ENCODE data around the gene AP3B1. TPM values are rescaled to one million over a fixed set of nuclear protein-coding genes. Genes with fewer than 3 reads are reported as not detected.

AP3B1 gene
- total RNA-seq, 3 donors from 2014 or later = 38.5 to 55.6 (median 52.1) TPM

- Histone ChIP-seq H3K9me3 (no peaks in the 10 kb centered on the region), H3K36me3 (ENCODE audit: low read depth) (no peaks in the 10 kb centered on the region), H3K4me1 (ENCODE audit: low read depth) (no peaks in the 10 kb centered on the region), H3K4me3 (no peak overlapping the region)
- intact Hi-C loops (cut with DNase I, micrococcal nuclease) = no loop called here
- DNase-seq (no peak), ATAC-seq (no peak)
- TF ChIP-seq CTCF (IDR thresholded peaks at IDR 0.05) = no peak
Observed at GRCh38 chr5:78025540-78025939, 269.0 kb downstream of the AP3B1 start.

GRCh38 chr5:78019744-78020143 is 274.8 kb downstream of the AP3B1 start:
- no peak overlapping the region for H3K4me3 ChIP-seq
- no peak for TF ChIP-seq CTCF (IDR thresholded peaks at IDR 0.05)
- no peak for ATAC-seq
- no peaks in the 10 kb centered on the region for H3K4me1 ChIP-seq (ENCODE audit: low read depth)
- no peak for DNase-seq
- no peaks in the 10 kb centered on the region for H3K9me3 ChIP-seq
- no peaks in the 10 kb centered on the region for H3K36me3 ChIP-seq (ENCODE audit: low read depth)
- intact Hi-C loops (cut with DNase I, micrococcal nuclease) = no loop called here

DNA sequence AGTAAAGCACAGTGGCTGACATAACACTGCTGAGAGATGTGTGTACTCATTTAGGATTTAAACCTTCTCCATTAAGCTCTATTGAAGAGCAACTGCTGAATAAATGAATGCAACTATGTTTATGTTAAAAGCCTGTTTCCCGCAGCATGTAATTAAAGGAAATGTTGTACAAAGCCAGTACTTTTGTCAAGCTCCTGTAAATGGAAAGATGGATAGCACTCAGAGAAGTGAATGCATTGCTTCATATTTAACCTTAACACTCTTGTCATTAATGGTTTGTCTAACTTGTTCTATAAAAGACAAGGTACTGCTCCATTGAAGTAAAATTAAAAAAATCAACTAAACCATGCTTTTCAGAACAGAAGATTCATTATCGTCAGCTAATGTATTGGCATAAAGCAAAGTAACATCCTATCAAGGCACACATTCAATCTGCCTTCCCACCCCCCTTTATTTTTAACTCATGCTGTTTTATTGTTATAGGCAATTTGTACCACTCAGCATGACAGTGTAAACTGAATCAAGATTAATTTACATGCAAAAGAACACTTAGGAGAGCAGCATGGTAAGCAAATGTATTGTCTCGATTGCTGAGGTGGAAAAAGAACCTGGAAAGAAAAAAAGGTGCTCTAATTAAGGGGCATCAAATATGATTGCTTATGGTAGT is 277.5 kb downstream of the AP3B1 start:
- ATAC-seq (no peak), DNase-seq (no peak)
- Histone ChIP-seq H3K4me1 (ENCODE audit: low read depth) (no peaks in the 10 kb centered on the region), H3K9me3 (no peaks in the 10 kb centered on the region), H3K36me3 (ENCODE audit: low read depth) (no peaks in the 10 kb centered on the region), H3K4me3 (no peak overlapping the region)
- TF ChIP-seq CTCF (IDR thresholded peaks at IDR 0.05) = no peak
- intact Hi-C loops (cut with DNase I, micrococcal nuclease) = no loop called here

DNA sequence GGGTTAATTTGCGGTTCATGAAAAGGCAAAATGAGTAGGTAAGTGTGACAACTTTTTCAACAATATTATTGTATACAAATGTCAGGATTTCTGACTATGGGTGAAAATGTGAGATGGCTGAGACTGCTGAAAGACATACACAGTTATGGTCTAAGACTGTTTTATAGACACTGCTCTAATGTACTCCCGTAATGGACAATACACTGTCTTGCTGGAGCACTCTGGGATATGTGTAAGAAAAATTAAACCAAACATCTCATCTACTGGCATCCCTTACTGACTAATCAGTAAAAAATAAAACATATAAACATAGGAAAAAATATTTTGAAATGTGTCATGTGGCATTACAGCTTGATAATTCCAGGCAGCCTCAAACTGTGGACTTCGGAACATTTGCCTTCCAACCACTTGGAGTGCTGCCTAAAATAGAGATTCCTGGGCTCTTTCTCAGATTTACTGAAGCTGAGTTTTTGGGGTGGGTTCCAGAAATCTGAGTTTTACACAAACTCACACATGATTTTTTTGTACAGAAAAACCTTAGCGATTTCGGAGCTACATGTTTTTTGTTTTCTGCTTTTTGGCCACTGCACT is 284.5 kb downstream of the AP3B1 start:
- no peak overlapping the region for H3K4me3 ChIP-seq
- H3K9me3 ChIP-seq = no peaks in the 10 kb centered on the region
- DNase-seq (no peak), ATAC-seq (no peak)
- no peak for TF ChIP-seq CTCF (IDR thresholded peaks at IDR 0.05)
- H3K36me3 ChIP-seq (ENCODE audit: low read depth) = no peaks in the 10 kb centered on the region
- H3K4me1 ChIP-seq (ENCODE audit: low read depth) = no peaks in the 10 kb centered on the region
- intact Hi-C loops (cut with DNase I, micrococcal nuclease) = no loop called here

DNA sequence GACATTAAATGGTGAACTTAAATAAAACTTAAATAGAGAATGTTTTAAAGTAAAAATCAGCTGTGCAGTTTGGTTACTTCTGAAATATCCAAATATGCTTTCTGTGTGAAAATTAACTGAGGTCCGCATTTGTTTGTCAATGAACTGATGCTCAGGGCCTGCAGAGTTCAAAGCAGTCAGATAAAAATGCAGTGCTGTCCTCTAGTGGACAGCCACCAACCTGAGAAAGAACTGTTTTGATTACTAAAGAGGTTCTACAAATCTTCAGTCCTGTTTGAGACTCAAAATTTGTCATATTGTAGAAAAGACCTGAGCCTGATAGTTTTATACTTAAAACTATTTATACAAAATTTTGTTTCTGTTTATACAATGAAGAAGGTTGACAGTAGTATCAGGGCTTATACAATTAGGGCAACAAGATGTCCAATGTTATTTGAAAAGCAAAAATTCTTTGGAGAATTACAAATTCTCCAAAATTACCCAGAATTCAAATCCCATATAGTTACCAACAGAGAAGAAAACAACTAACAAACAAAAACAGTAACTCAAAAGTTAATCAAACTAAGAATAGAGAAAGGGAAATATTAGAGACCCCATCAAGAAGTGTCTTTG is 286.0 kb downstream of the AP3B1 start:
- TF ChIP-seq CTCF (IDR thresholded peaks at IDR 0.05) = peak; percentile 18
- intact Hi-C loops (cut with DNase I, micrococcal nuclease) = no loop called here
- peak in 1 of 3 donors; percentile 52 for DNase-seq
- peak; percentile 55 for ATAC-seq
- Histone ChIP-seq H3K9me3 (no peaks in the 10 kb centered on the region), H3K4me3 (no peak overlapping the region), H3K36me3 (ENCODE audit: low read depth) (no peaks in the 10 kb centered on the region), H3K4me1 (ENCODE audit: low read depth) (no peaks in the 10 kb centered on the region)
